Fibroblast of lung (primary cell): ENCODE results near the gene AQR. TPM values are rescaled to one million over a fixed set of nuclear protein-coding genes. Genes with fewer than 3 reads are reported as not detected.

Experiments used
- DNase-seq, 2 donors: peaks; one replicate each; pipeline versions ENCODE4 v3.0.0 to v3.0.0-alpha.2; 2010; ENCODE audit warnings: low read depth in 2 of 2
- H2AFZ ChIP-seq: 2 replicates; pipeline ENCODE4 v1.5.1; 2012; ENCODE audit warnings: low read length, control low read depth, inconsistent platforms
- H3K27ac ChIP-seq: 2 replicates; pipeline ENCODE4 v1.5.1; 2011; ENCODE audit warnings: low read length, control low read depth; ENCODE audit not compliant: insufficient read depth
- H3K27me3 ChIP-seq: 2 replicates; pipeline ENCODE4 v1.5.1; 2011; ENCODE audit warnings: mild to moderate bottlenecking, low read length; ENCODE audit not compliant: control insufficient read depth, insufficient read depth
- H3K36me3 ChIP-seq: 2 replicates; pipeline ENCODE4 v1.5.1; 2011; ENCODE audit warnings: low read length; ENCODE audit not compliant: control insufficient read depth, insufficient read depth
- H3K4me1 ChIP-seq: 2 replicates; pipeline ENCODE4 v1.5.1; 2011; ENCODE audit warnings: low read length; ENCODE audit not compliant: control insufficient read depth, insufficient read depth; ENCODE audit errors: extremely low read depth
- H3K4me2 ChIP-seq: 2 replicates; pipeline ENCODE4 v1.5.1; 2011; ENCODE audit warnings: low read length, control low read depth; ENCODE audit not compliant: insufficient read depth; ENCODE audit errors: extremely low read depth
- H3K4me3 ChIP-seq, 4 experiments: fragments of 200-600 bp in 1 of 4; sonication (generic) in 1 of 4; replicated peaks in 1 of 4; 2 replicates each; pipeline ENCODE4 v1.5.1; 2011 to 2016; ENCODE audit warnings: low read length in 4 of 4, low read depth in 3 of 4, mild to moderate bottlenecking in 3 of 4, control low read depth in 2 of 4, inconsistent platforms in 1 of 4, mixed read lengths in 1 of 4; ENCODE audit not compliant: insufficient read depth in 1 of 4; ENCODE audit errors: control extremely low read depth in 1 of 4
- H3K79me2 ChIP-seq: 2 replicates; pipeline ENCODE4 v1.5.1; 2012; ENCODE audit warnings: mild to moderate bottlenecking, low read length, inconsistent platforms; ENCODE audit not compliant: control insufficient read depth, insufficient read depth
- H3K9ac ChIP-seq: 2 replicates; pipeline ENCODE4 v1.5.1; 2011; ENCODE audit warnings: mild to moderate bottlenecking, low read length, control low read depth; ENCODE audit not compliant: insufficient read depth
- H3K9me3 ChIP-seq: 2 replicates; pipeline ENCODE4 v1.5.1; 2012; ENCODE audit warnings: low read depth, low read length; ENCODE audit not compliant: control insufficient read depth, insufficient read depth
- H4K20me1 ChIP-seq: 2 replicates; pipeline ENCODE4 v1.5.1; 2011; ENCODE audit warnings: low read length; ENCODE audit not compliant: control insufficient read depth, insufficient read depth; ENCODE audit errors: extremely low read depth
- EZH2 ChIP-seq: IDR thresholded peaks from 2 replicates; pipeline ENCODE4 v1.5.1; 2012; ENCODE audit warnings: low read length, control low read depth, mild to moderate bottlenecking; ENCODE audit errors: missing control alignments
- polyA plus RNA-seq, 2 donors: library from polyadenylated mRNA; depleted of rRNA in 1 of 2; stranded (reverse) in 1 of 2; unstranded in 1 of 2; fragments of >200 nt; gene quantifications; 2 replicates each; pipeline ENCODE4 v1.2.1, GENCODE V29; 2011 to 2012; ENCODE audit warnings: missing spikeins in 1 of 2
- total RNA-seq: library from RNA; depleted of rRNA; stranded (reverse); fragments of >200 nt; gene quantifications from 2 replicates; pipeline ENCODE4 v1.2.1, GENCODE V29; 2014
- TF ChIP-seq, protein P1 (sequence below), 2 donors: IDR thresholded peaks in 1 of 2; conservative IDR thresholded peaks in 1 of 2; 1 replicate in 1 of 2; 2 replicates in 1 of 2; pipeline ENCODE4 v1.5.1; 2011 to 2012; ENCODE audit warnings: low read length in 2 of 2, control low read depth in 1 of 2, inconsistent platforms in 1 of 2, low read depth in 1 of 2, mild to moderate bottlenecking in 1 of 2

AQR gene
- total and polyA plus RNA-seq, 2 donors (not counting 1 experiment from before 2014, with no cell fraction given): 19.7 to 33.0 TPM

DNA sequence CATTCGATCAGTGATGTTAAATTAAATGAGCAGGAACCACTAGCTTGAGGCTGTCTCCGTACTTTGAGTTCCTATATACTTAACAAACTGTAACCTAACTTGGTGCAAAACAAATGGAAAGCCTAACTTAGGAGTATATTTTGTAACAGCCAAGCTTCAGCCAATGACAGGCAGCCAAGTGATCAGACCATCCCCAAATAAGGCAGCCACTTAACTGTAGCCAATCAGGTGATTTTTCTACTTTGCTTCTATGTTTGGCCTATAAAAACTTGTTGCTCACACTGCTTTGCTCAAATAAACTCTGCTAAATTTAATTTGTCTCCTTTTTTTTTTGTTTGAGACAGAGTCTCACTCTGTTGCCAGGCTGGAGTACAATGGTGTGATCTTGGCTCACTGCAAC is 37.9 kb upstream of the AQR start:
- Histone ChIP-seq H3K79me2 (no peaks in the 10 kb centered on the region), H3K4me2 (no peak overlapping the region), H3K27ac (no peak overlapping the region), H3K9ac (no peak overlapping the region), H3K9me3 (no peaks in the 10 kb centered on the region), H3K36me3 (no peaks in the 10 kb centered on the region), H4K20me1 (no peaks in the 10 kb centered on the region), H3K4me1 (no peaks in the 10 kb centered on the region), H2AFZ (no peak overlapping the region), H3K4me3 (no peak overlapping the region), H3K27me3 (peaks cover 2% of the 10 kb centered on the region)
- no peak for DNase-seq
- no peak for TF ChIP-seq EZH2
- TF ChIP-seq, protein P1, sequence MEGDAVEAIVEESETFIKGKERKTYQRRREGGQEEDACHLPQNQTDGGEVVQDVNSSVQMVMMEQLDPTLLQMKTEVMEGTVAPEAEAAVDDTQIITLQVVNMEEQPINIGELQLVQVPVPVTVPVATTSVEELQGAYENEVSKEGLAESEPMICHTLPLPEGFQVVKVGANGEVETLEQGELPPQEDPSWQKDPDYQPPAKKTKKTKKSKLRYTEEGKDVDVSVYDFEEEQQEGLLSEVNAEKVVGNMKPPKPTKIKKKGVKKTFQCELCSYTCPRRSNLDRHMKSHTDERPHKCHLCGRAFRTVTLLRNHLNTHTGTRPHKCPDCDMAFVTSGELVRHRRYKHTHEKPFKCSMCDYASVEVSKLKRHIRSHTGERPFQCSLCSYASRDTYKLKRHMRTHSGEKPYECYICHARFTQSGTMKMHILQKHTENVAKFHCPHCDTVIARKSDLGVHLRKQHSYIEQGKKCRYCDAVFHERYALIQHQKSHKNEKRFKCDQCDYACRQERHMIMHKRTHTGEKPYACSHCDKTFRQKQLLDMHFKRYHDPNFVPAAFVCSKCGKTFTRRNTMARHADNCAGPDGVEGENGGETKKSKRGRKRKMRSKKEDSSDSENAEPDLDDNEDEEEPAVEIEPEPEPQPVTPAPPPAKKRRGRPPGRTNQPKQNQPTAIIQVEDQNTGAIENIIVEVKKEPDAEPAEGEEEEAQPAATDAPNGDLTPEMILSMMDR (conservative IDR thresholded peaks at IDR 0.05 in 1 of 2, IDR thresholded peaks at IDR 0.05 in 1 of 2; ENCODE audit: low read depth in 1 of 2, low read length in 2 of 2): no peak

DNA sequence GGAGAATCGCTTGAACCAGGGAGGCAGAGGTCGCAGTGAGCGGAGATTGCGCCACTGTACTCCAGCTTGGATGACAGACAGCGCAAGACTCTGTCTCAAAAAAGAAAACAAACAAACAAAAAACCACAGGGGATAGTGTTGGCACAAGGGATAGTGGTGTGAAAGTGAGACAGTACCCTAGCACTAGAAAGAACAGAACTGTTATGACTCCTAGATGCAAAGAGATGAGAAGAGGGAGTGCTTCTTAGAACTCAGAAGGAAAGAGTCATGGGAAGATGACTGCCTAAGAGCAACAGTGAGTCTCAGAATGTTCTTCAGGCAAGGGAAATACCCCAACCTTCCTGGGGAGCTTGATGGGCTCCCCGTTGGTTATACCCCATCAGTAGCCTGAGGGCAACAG is 36.4 kb upstream of the AQR start:
- Histone ChIP-seq H3K27me3 (peaks cover 2% of the 10 kb centered on the region), H4K20me1 (no peaks in the 10 kb centered on the region), H3K27ac (no peak overlapping the region), H3K4me2 (no peak overlapping the region), H3K4me3 (no peak overlapping the region), H3K36me3 (no peaks in the 10 kb centered on the region), H3K9me3 (no peaks in the 10 kb centered on the region), H2AFZ (no peak overlapping the region), H3K9ac (no peak overlapping the region), H3K79me2 (no peaks in the 10 kb centered on the region), H3K4me1 (no peaks in the 10 kb centered on the region)
- no peak for TF ChIP-seq EZH2
- TF ChIP-seq, protein P1 (conservative IDR thresholded peaks at IDR 0.05 in 1 of 2, IDR thresholded peaks at IDR 0.05 in 1 of 2; ENCODE audit: low read depth in 1 of 2, low read length in 2 of 2): no peak
- no peak for DNase-seq

DNA sequence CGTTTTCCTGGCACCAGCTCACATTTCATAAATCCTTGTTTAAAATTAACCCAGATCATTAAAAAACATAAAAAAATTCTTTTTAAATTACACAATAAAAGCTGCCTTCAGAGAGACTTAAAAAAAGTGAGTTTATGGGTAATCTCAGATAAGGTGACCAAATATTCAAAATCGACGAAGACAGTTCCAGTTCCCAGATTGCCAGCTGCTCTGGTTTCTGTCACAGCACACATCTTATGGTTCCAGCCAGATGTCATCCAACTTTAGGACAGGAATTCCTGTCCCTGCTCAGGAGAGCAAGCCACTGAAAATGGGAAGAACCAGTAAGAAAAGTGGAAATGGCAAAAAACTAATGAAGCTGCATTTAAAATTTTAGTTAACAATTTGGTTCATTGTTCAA is 34.4 kb upstream of the AQR start:
- no peak for DNase-seq
- Histone ChIP-seq H3K4me2 (no peak overlapping the region), H3K79me2 (no peaks in the 10 kb centered on the region), H3K4me3 (no peak overlapping the region), H3K27ac (no peak overlapping the region), H3K36me3 (no peaks in the 10 kb centered on the region), H3K4me1 (no peaks in the 10 kb centered on the region), H2AFZ (no peak overlapping the region), H4K20me1 (no peaks in the 10 kb centered on the region), H3K27me3 (peaks cover 2% of the 10 kb centered on the region), H3K9ac (no peak overlapping the region), H3K9me3 (no peaks in the 10 kb centered on the region)
- TF ChIP-seq EZH2: no peak
- TF ChIP-seq, protein P1 (conservative IDR thresholded peaks at IDR 0.05 in 1 of 2, IDR thresholded peaks at IDR 0.05 in 1 of 2; ENCODE audit: low read depth in 1 of 2, low read length in 2 of 2): no peak
